HG03469 (cell line): ENCODE data around the gene INF2.
"Not testable (repeated sequence)": the region's sequence is repeated elsewhere in the genome, so short reads cannot be mapped to it uniquely, and the experiment has no call there.

Experiments used
- ATAC-seq: cut with Tn5 transposase; IDR thresholded peaks from one replicate; pipeline ENCODE4 v1.9.1; 2021; ENCODE audit warnings: mild to moderate bottlenecking, moderate library complexity, moderate number of reproducible peaks; ENCODE audit not compliant: unreplicated experiment

Gene INF2

GRCh38 chr14:104747876-104748275, 58.5 kb downstream of the INF2 start:
- ATAC-seq = no peak

DNA sequence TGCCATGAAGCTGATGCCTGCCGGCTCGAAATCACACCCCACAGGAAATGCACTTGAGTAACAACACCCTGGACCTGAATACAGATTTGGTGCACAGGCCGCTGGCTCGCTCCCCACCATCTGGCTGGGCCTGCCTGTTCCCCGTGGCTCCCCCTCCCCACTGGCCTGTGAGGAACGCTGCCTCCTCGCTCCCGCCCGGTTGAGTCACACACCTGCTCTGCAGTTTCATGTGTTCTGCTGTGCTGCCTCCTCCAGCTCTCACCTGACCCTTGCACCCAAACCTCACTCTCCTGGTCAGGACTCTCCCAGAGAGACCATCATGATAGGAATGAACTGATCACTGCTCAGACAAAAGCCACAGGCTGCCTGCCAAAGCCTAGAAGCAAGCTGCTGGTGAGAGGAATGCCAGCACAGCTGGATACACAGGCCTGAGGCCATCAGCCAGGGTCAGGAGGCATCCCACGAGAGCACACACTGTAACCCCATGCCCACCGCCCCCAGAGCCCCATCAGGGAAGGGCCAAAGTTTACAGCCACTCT, 59.8 kb downstream of the INF2 start:
- ATAC-seq = no peak

DNA sequence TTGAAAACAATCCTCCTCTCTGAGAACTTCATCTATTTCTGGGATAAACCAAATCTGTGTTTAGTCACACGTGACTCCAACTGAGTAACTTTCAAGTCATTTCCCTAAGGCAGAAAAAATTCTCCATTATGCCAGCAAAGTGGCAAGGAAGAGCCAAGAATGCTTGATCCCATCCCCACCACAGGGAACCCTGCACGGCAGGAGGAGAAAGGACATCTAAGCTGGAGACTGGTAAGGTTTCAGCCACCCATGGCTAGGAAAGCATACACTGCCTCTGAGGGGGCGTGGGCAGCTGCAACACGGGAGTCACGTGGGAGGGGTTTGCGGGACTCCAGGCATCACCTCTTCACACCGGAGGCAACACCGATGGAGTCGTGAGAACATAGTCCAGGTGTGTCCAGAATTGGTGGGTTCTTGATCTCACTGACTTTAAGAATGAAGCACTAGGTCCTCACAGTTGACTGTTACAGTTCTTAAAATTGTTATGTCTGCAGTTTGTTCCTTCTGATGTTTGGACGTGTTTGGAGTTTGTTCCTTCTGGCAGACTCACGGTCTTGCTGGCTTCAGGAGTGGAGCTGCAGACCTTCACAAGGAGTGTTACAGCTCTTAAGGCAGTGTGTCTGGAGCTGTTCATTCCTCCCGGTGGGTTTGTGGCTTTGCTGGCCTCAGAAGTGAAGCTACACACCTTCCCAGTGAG, 60.8 kb downstream of the INF2 start:
- no peak for ATAC-seq

GRCh38 chr14:104750753-104751057, 61.3 kb downstream of the INF2 start:
- ATAC-seq = not testable (repeated sequence)

DNA sequence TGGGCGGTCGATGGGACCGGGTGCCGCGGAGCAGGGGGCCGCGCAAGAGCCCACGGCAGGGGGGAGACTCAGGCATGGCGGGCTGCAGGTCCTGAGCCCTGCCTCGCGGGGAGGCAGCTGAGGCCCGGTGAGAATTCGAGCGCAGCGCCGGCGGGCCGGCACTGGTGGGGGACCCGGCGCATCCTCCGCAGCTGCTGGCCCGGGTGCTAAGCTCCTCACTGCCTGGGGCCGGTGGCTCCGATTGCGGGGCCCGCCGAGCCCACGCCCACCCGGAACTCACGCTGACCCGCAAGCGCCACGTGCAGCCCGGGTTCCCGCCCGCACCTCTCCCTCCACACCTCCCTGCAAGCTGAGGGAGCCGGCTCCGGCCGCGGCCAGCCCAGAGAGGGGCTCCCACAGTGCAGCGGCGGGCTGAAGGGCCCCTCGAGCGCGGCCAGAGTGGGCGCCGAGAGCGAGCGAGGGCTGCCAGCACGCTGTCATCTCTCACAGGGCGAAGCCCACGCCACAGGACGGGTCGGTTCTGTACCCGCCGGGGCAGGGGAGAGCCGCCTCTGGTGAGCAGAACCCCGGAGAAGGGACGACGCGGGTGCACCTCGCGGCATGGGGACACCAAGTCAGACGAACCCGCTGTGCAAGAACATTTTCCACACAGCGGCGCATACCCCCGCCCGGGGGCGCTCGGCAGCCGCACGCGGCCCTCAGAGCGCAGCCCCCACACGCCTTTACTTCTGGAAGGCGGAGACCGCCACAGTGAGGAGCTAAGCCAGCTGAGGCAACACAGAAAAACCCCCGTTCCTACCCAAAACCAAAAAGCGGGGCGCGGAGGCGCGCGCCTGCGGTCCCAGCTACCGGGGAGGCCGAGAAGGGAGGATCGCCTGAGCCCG, 62.4 kb downstream of the INF2 start:
- no peak for ATAC-seq

- ATAC-seq = no peak
These were observed 63.0 kb downstream of the INF2 start for GRCh38 chr14:104752423-104752734.

- ATAC-seq = peak; percentile 80
These were observed 63.5 kb downstream of the INF2 start, which contains the start of gene SIVA1 for GRCh38 chr14:104752735-104753527. Gene SIVA1 (plus strand): TSS chr14:104753147. CDS start chr14:104753202, 55 bp downstream.

GRCh38 chr14:104753528-104754212, 64.3 kb downstream of the INF2 start:
- no peak for ATAC-seq

GRCh38 chr14:104754213-104754851, 64.9 kb downstream of the INF2 start:
- no peak for ATAC-seq

- no peak for ATAC-seq
These were observed 66.2 kb downstream of the INF2 start for GRCh38 chr14:104755621-104756020.

- ATAC-seq = no peak
These were observed 67.2 kb downstream of the INF2 start for GRCh38 chr14:104756477-104757237.

DNA sequence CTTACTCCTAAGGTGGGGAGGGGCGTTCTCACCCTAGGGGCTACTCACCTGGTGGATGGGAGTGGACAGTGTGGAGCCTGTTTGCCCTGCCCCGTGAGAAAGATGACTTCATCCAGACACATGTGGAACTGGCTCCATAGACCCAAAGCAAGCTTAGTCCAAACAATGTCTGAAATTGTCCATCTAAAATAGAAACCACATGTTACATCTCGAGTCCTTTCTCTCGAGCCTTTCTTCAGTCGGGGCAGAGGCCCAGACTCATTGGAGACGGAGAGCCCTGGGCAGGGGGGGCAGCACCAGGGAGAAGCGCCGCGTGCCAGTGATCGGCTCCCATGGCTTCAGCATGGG, 67.8 kb downstream of the INF2 start:
- no peak for ATAC-seq

- ATAC-seq = no peak
These were observed 68.4 kb downstream of the INF2 start for GRCh38 chr14:104757681-104758392.

DNA sequence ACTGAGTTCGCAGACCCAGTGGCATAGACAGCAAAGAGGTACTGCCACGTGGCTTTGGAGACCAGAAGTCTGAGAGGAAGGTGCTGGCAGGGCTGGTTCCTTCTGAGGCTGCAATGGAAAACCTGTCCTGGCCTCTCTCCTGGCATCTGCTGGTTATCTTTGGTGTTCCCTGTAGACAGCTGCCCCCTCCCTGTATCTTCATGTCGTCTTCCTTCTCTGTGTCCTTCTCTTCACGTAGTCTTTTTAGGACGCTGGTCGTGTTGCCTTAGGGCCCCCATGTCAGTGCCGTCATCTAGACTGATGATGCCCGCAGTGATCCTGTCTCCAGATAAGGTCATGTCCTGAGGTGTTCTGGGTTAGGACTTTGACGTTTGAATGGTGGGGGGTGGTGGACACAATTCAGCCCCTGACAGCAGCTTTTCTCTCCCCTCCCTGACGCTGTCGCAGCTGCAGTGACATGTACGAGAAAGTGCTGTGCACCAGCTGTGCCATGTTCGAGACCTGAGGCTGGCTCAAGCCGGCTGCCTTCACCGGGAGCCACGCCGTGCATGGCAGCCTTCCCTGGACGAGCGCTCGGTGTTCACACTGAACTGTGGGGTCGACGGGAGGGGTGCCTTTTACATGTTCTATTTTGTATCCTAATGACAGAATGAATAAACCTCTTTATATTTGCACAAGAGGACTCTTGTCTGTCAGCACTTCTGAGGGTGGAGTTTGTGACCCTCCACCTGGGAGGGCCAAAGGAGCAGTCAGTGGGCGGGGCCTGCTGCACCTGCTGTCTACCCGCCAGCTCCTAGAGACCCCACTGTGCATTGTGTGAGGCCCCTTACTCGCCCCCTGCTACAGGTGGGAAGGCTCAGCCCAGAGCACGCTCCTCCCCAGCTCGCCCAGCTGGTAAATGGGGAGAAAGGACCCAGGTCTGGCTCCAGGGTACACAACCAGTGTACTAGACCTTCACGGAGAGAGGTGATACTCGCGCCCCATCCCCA, 69.9 kb downstream of the INF2 start:
- no peak for ATAC-seq

DNA sequence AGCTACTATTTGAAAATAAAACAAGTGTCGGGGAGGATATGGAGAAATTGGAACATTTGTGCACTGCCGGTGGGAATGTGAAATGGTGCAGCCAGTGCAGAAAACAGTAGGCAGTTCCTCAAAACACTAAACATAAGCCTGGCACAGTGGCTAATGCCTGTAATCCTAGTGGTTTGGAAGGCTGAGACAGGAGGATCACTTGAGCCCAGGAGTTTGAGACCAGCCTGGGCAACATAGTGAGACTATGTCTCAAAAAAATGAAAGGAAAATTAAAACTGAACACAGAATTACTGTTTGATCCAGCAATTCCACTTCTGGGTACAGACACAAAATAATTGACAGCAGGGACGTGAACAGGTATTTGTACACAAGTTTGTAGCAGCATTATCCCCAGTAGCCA, 76.1 kb downstream of the INF2 start:
- ATAC-seq = no peak

- no peak for ATAC-seq
These were observed 76.9 kb downstream of the INF2 start for GRCh38 chr14:104766256-104766862.

DNA sequence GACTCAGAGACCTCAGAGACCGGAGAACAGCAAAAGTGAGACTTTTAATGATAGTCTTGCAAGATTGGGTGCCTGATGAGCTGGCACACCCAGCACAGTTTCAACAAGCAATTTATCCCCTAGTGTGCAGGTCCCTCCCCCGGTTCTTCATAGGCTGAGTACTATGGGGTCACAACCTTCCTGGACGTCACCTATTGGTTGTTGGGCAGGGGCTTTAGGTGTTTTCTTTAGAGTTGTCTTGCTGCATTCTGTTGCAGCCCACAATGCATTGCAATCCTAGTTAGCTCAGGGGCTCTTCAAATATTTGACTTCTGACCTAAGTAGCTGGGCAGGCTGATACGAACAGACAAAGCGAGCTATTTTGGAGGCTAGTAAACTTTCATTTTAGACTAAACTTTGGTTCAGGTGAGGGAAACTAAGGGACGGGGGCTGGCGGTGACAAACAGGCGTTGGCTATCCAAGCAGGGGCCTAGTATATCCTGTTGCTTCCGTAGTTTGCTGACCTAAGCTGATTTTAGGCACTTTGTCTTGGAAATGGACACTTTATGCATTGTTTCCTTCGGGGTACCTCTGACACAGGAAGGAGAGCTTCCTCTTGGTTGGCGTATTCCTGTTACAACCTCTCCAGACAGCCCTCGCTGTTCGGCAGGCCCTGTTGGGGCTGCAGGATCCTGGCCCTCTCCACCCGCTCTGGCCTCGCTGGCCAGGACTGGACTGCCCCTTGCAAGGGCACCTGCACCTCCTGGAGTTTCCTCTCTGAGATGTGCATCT, 77.6 kb downstream of the INF2 start:
- ATAC-seq = no peak
